Fibroblast of skin of abdomen (primary cell): ENCODE measurements around the gene RDH14.

Source experiments
- DNase-seq: peaks from one replicate; pipeline ENCODE4 v3.0.0-alpha.2; 2013

The RDH14 gene

GRCh38 chr2:18560797-18561085 lies 288 bp upstream of the RDH14 start:
- DNase-seq, result no peak

- DNase-seq, result no peak
These were observed 872 bp downstream of the RDH14 start for GRCh38 chr2:18559531-18560030.

GRCh38 chr2:18558458-18558857 lies 2.0 kb downstream of the RDH14 start:
- no peak for DNase-seq

GRCh38 chr2:18557121-18557520 lies 3.3 kb downstream of the RDH14 start:
- DNase-seq, result no peak

GRCh38 chr2:18552351-18553077 lies 7.9 kb downstream of the RDH14 start:
- peak; percentile 3 for DNase-seq

GRCh38 chr2:18551623-18552022 lies 8.8 kb downstream of the RDH14 start:
- DNase-seq, result peak; percentile 56

GRCh38 chr2:18551169-18551568 lies 9.3 kb downstream of the RDH14 start:
- DNase-seq, result no peak

GRCh38 chr2:18550433-18550832 lies 10.0 kb downstream of the RDH14 start:
- DNase-seq, result no peak

- no peak for DNase-seq
These were observed 11.4 kb downstream of the RDH14 start for GRCh38 chr2:18549083-18549482.

- DNase-seq, result no peak
These were observed 11.8 kb downstream of the RDH14 start for GRCh38 chr2:18548621-18549020.

GRCh38 chr2:18546567-18546966 lies 13.9 kb downstream of the RDH14 start:
- no peak for DNase-seq

GRCh38 chr2:18545384-18545783 lies 15.1 kb downstream of the RDH14 start:
- peak; percentile 47 for DNase-seq

GRCh38 chr2:18544171-18544570 lies 16.3 kb downstream of the RDH14 start:
- peak; percentile 12 for DNase-seq

- DNase-seq, result no peak
These were observed 19.6 kb downstream of the RDH14 start for GRCh38 chr2:18540872-18541271.

GRCh38 chr2:18536697-18537096 lies 23.8 kb downstream of the RDH14 start:
- no peak for DNase-seq

GRCh38 chr2:18536100-18536499 lies 24.4 kb downstream of the RDH14 start:
- peak; percentile 63 for DNase-seq

- DNase-seq, result no peak
These were observed 29.3 kb downstream of the RDH14 start for GRCh38 chr2:18531194-18531593.

GRCh38 chr2:18527822-18528221 lies 32.6 kb downstream of the RDH14 start:
- DNase-seq, result no peak

- DNase-seq, result no peak
These were observed 33.1 kb downstream of the RDH14 start for GRCh38 chr2:18527326-18527725.

- no peak for DNase-seq
These were observed 34.0 kb downstream of the RDH14 start for GRCh38 chr2:18526429-18526828.

- no peak for DNase-seq
These were observed 34.6 kb downstream of the RDH14 start for GRCh38 chr2:18525852-18526251.

- no peak for DNase-seq
These were observed 35.2 kb downstream of the RDH14 start for GRCh38 chr2:18525236-18525635.

GRCh38 chr2:18522484-18523146 lies 37.8 kb downstream of the RDH14 start:
- DNase-seq, result peak; percentile 23
